GM23338 (cell line): ENCODE results near the gene ZGRF1. TPM values are rescaled to one million over a fixed set of nuclear protein-coding genes. Genes with fewer than 3 reads are reported as not detected.
A peak's percentile ranks its signal among the peaks of the same experiment; 100 is the strongest.

Source experiments
- ATAC-seq: fragments of 200-7000 bp; cut with Tn5 transposase; 3 replicates; pipeline ENCODE4 v1.9.1; 2020
- DNase-seq: peaks from one replicate; pipeline ENCODE4 v3.0.0-alpha.2; 2015; ENCODE audit warnings: low spot score
- H2AFZ ChIP-seq: fragments of 200-600 bp; sonication (generic); 2 replicates; pipeline ENCODE4 v1.8.0; 2016; ENCODE audit warnings: antibody characterized with exemption, mild to moderate bottlenecking, moderate library complexity
- H3F3A ChIP-seq: fragments of 200-600 bp; sonication (generic); replicated peaks from 2 replicates; pipeline ENCODE4 v1.8.0; 2017; ENCODE audit warnings: antibody characterized with exemption, mixed run types, low read depth
- H3K27ac ChIP-seq: fragments of 200-600 bp; sonication (generic); 2 replicates; pipeline ENCODE4 v1.6.1; 2016; ENCODE audit warnings: low read depth
- H3K27me3 ChIP-seq: fragments of 200-600 bp; sonication (generic); 2 replicates; pipeline ENCODE4 v1.8.0; 2016; ENCODE audit warnings: mild to moderate bottlenecking, mixed run types, moderate library complexity; ENCODE audit not compliant: insufficient read depth
- H3K36me3 ChIP-seq: fragments of 200-600 bp; sonication (generic); 2 replicates; pipeline ENCODE4 v1.8.0; 2016; ENCODE audit warnings: mild to moderate bottlenecking; ENCODE audit not compliant: insufficient read depth
- H3K4me1 ChIP-seq: fragments of 200-600 bp; sonication (generic); 2 replicates; pipeline ENCODE4 v1.8.0; 2016; ENCODE audit warnings: mild to moderate bottlenecking, moderate library complexity; ENCODE audit not compliant: insufficient read depth
- H3K4me2 ChIP-seq: fragments of 200-600 bp; sonication (generic); 2 replicates; pipeline ENCODE4 v1.7.1; 2017; ENCODE audit warnings: mixed run types
- H3K4me3 ChIP-seq: fragments of 200-600 bp; sonication (generic); 2 replicates; pipeline ENCODE4 v1.6.1; 2016; ENCODE audit warnings: mixed run types
- H3K79me2 ChIP-seq: fragments of 200-600 bp; sonication (generic); replicated peaks from 2 replicates; pipeline ENCODE4 v1.8.0; 2017; ENCODE audit warnings: mild to moderate bottlenecking; ENCODE audit not compliant: insufficient read depth
- H3K9me2 ChIP-seq: fragments of 200-600 bp; sonication (generic); 2 replicates; pipeline ENCODE4 v1.8.0; 2017; ENCODE audit not compliant: insufficient read depth
- H4K20me1 ChIP-seq: fragments of 200-600 bp; sonication (generic); replicated peaks from 2 replicates; pipeline ENCODE4 v1.8.0; 2017; ENCODE audit warnings: mild to moderate bottlenecking; ENCODE audit not compliant: insufficient read depth
- H3K27ac Mint-ChIP-seq: 2 replicates; pipeline ENCODE4 v1.8.0; 2020; ENCODE audit warnings: inconsistent platforms, mild to moderate bottlenecking, moderate library complexity, mixed read lengths
- H3K27me3 Mint-ChIP-seq: 3 replicates; pipeline ENCODE4 v1.8.0; 2022; ENCODE audit warnings: low read depth, mild to moderate bottlenecking, moderate library complexity, mixed read lengths, inconsistent platforms; ENCODE audit not compliant: insufficient read depth, poor library complexity
- H3K36me3 Mint-ChIP-seq: 3 replicates; pipeline ENCODE4 v1.8.0; 2021; ENCODE audit warnings: low read depth, mild to moderate bottlenecking, inconsistent platforms, moderate library complexity, mixed read lengths
- H3K4me1 Mint-ChIP-seq: 3 replicates; pipeline ENCODE4 v1.8.0; 2020; ENCODE audit warnings: mild to moderate bottlenecking, inconsistent platforms, mixed read lengths
- H3K4me3 Mint-ChIP-seq: 3 replicates; pipeline ENCODE4 v1.8.0; 2021; ENCODE audit warnings: moderate library complexity, mild to moderate bottlenecking, inconsistent platforms, mixed read lengths
- H3K9me3 Mint-ChIP-seq: 3 replicates; pipeline ENCODE4 v1.8.0; 2020; ENCODE audit warnings: moderate library complexity, mild to moderate bottlenecking, inconsistent platforms, mixed read lengths
- ETS1 ChIP-seq: IDR thresholded peaks from 2 replicates; pipeline ENCODE4 v1.6.1; 2016; ENCODE audit warnings: antibody characterized with exemption
- EZH2 ChIP-seq: fragments of 200-600 bp; sonication (generic); IDR thresholded peaks from one replicate; pipeline ENCODE4 v1.8.0; 2017; ENCODE audit warnings: antibody characterized with exemption, mild to moderate bottlenecking, low read depth; ENCODE audit not compliant: unreplicated experiment
- EZH2phosphoT487 ChIP-seq: fragments of 200-600 bp; sonication (generic); IDR thresholded peaks from one replicate; pipeline ENCODE4 v1.8.1; 2018; ENCODE audit warnings: antibody characterized with exemption; ENCODE audit not compliant: unreplicated experiment
- JUNB ChIP-seq: IDR thresholded peaks from one replicate; pipeline ENCODE4 v1.6.1; 2016; ENCODE audit warnings: antibody characterized with exemption; ENCODE audit not compliant: unreplicated experiment
- NANOG ChIP-seq: IDR thresholded peaks from 2 replicates; pipeline ENCODE4 v1.6.1; 2016; ENCODE audit warnings: antibody characterized with exemption, borderline replicate concordance
- POLR2AphosphoS5 ChIP-seq: IDR thresholded peaks from 2 replicates; pipeline ENCODE4 v1.6.1; 2016; ENCODE audit warnings: antibody characterized with exemption, low read depth
- ZNF462 ChIP-seq: fragments of 250-450 bp; sonication (Bioruptor Pico); IDR thresholded peaks from 2 replicates; pipeline ENCODE4 v1.5.0; 2020; ENCODE audit warnings: mild to moderate bottlenecking, moderate library complexity
- polyA plus RNA-seq: library from polyadenylated mRNA; unstranded; fragments of >200 nt; fragmentation: Nextera tagmentation; extraction: Ambion mirVana; gene quantifications from 2 replicates; pipeline ENCODE4 v1.2.1, GENCODE V29; 2016
- total RNA-seq: library from RNA; depleted of rRNA; stranded (reverse); fragments of >200 nt; shearing (Covaris generic); gene quantifications from 2 replicates; pipeline ENCODE4 v1.2.3, GENCODE V29; 2014
- TF ChIP-seq, protein P1 (sequence below), 2 experiments: fragments of 200-600 bp in 1 of 2; sonication (generic) in 1 of 2; conservative IDR thresholded peaks; 2 replicates each; pipeline versions ENCODE4 v1.5.1 to v1.6.1; 2016 to 2017; ENCODE audit warnings: antibody characterized with exemption in 2 of 2, low read depth in 2 of 2, mild to moderate bottlenecking in 2 of 2, moderate library complexity in 1 of 2

ZGRF1 gene
- total and polyA plus RNA-seq, 2 experiments from 2014 or later: 41.7 to 62.6 TPM

- Histone ChIP-seq H3K9me2 (no peaks in the 10 kb centered on the region), H3K36me3 (no peaks in the 10 kb centered on the region), H4K20me1 (no peaks in the 10 kb centered on the region), H2AFZ (no peak overlapping the region), H3K27ac (no peak overlapping the region), H3K4me2 (no peak overlapping the region), H3K4me3 (no peak overlapping the region), H3F3A (peaks cover 3% of the 10 kb centered on the region; the same call in 1 of the 2 replicates), H3K27me3 (no peaks in the 10 kb centered on the region), H3K79me2 (no peaks in the 10 kb centered on the region), H3K4me1 (peaks cover 5% of the 10 kb centered on the region; the same call in 1 of the 2 replicates)
- Mint-ChIP-seq H3K9me3 (no peaks in the 10 kb centered on the region), H3K27me3 (peaks cover 6% of the 10 kb centered on the region), H3K27ac (no peak overlapping the region), H3K4me3 (no peak overlapping the region), H3K4me1 (peaks cover 3% of the 10 kb centered on the region; the same call in 1 of the 3 replicates), H3K36me3 (peaks cover 26% of the 10 kb centered on the region)
- peak; percentile 8 for DNase-seq
- TF ChIP-seq, protein P1, sequence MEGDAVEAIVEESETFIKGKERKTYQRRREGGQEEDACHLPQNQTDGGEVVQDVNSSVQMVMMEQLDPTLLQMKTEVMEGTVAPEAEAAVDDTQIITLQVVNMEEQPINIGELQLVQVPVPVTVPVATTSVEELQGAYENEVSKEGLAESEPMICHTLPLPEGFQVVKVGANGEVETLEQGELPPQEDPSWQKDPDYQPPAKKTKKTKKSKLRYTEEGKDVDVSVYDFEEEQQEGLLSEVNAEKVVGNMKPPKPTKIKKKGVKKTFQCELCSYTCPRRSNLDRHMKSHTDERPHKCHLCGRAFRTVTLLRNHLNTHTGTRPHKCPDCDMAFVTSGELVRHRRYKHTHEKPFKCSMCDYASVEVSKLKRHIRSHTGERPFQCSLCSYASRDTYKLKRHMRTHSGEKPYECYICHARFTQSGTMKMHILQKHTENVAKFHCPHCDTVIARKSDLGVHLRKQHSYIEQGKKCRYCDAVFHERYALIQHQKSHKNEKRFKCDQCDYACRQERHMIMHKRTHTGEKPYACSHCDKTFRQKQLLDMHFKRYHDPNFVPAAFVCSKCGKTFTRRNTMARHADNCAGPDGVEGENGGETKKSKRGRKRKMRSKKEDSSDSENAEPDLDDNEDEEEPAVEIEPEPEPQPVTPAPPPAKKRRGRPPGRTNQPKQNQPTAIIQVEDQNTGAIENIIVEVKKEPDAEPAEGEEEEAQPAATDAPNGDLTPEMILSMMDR (conservative IDR thresholded peaks at IDR 0.05; ENCODE audit: low read depth in 2 of 2): no peak
- TF ChIP-seq ETS1 (no peak), NANOG (no peak), JUNB (no peak), EZH2phosphoT487 (no peak), POLR2AphosphoS5 (no peak), EZH2 (no peak), ZNF462 (CRISPR knock-in tag) (no peak)
- ATAC-seq: no peak; the same call in 2 of the 3 replicates
Measured at GRCh38 chr4:112591593-112591992, 45.1 kb downstream of the ZGRF1 start.
